A673 (cell line): ENCODE measurements around the gene CMBL. TPM values are rescaled to one million over a fixed set of nuclear protein-coding genes. Genes with fewer than 3 reads are reported as not detected.

ENCODE experiments used
- BruUV-seq: library from RNA; stranded (reverse); fragments of 400-500 nt; replicated peaks from 2 replicates; lab custom pipeline; 2021; lab: Mats Ljungman, UMichigan
- CTCF ChIA-PET: fragments of 300-600 bp; sonication (Branson Sonifier 250); formaldehyde crosslinking; loops from one replicate; lab custom pipeline; 2022; ENCODE audit warnings: antibody characterized with exemption; lab: Charles Lee
- POLR2A ChIA-PET: fragments of 300-600 bp; sonication (Branson Sonifier 250); formaldehyde crosslinking; loops from one replicate; lab custom pipeline; 2022; ENCODE audit warnings: antibody characterized with exemption; ENCODE audit not compliant: low non-redundant PET; lab: Charles Lee
- DNase-seq: peaks from one replicate; pipeline ENCODE4 v3.0.0-alpha.2; 2015; ENCODE audit warnings: low spot score
- H3K27ac ChIP-seq: fragments of 200-600 bp; sonication (generic); 2 replicates; pipeline ENCODE4 v1.5.1; 2016; ENCODE audit warnings: mixed run types, low read depth, mild to moderate bottlenecking, mixed read lengths, antibody characterized with exemption, low read length; ENCODE audit not compliant: poor library complexity, severe bottlenecking
- H3K27me3 ChIP-seq: fragments of 200-600 bp; sonication (generic); replicated peaks from 2 replicates; pipeline ENCODE4 v1.6.1; 2017; ENCODE audit warnings: mixed run types, low read depth, mild to moderate bottlenecking, mixed read lengths, antibody characterized with exemption, low read length; ENCODE audit not compliant: insufficient read depth, poor library complexity
- H3K36me3 ChIP-seq: fragments of 200-600 bp; sonication (generic); 2 replicates; pipeline ENCODE4 v1.6.1; 2016; ENCODE audit warnings: mixed run types, mild to moderate bottlenecking, mixed read lengths, antibody characterized with exemption, low read length; ENCODE audit not compliant: insufficient read depth, poor library complexity, severe bottlenecking
- H3K4me1 ChIP-seq: fragments of 200-600 bp; sonication (generic); 2 replicates; pipeline ENCODE4 v1.6.1; 2017; ENCODE audit warnings: mixed run types, mild to moderate bottlenecking, mixed read lengths, antibody characterized with exemption, low read length; ENCODE audit not compliant: insufficient read depth, poor library complexity, severe bottlenecking
- H3K4me3 ChIP-seq: fragments of 200-600 bp; sonication (generic); 2 replicates; pipeline ENCODE4 v1.5.1; 2016; ENCODE audit warnings: low read depth, mixed run types, mild to moderate bottlenecking, mixed read lengths, low read length; ENCODE audit not compliant: poor library complexity, severe bottlenecking
- H3K9me3 ChIP-seq: fragments of 200-600 bp; sonication (generic); 2 replicates; pipeline ENCODE4 v1.6.1; 2016; ENCODE audit warnings: mixed run types, low read depth, mild to moderate bottlenecking, mixed read lengths, antibody characterized with exemption, low read length; ENCODE audit not compliant: poor library complexity, severe bottlenecking
- CTCF ChIP-seq: fragments of 300-800, 200-600 bp; sonication (generic); conservative IDR thresholded peaks from 2 replicates; pipeline ENCODE4 v1.5.1; 2017; ENCODE audit warnings: low read depth, mild to moderate bottlenecking, antibody characterized with exemption, low read length, moderate library complexity, mixed read lengths
- EZH2 ChIP-seq: fragments of 200-600 bp; sonication (generic); IDR thresholded peaks from 2 replicates; pipeline ENCODE4 v1.6.1; 2017; ENCODE audit warnings: borderline replicate concordance, low read depth, mild to moderate bottlenecking, mixed read lengths, antibody characterized with exemption, low read length; ENCODE audit not compliant: poor library complexity, severe bottlenecking
- intact Hi-C: fragments of 100-400 bp; cut with micrococcal nuclease; formaldehyde crosslinking; loops from one replicate; pipeline ENCODE4 v1.10.0; 2022; ENCODE audit not compliant: unreplicated experiment
- total RNA-seq: library from RNA; stranded (reverse); gene quantifications from 2 replicates; pipeline ENCODE4 v1.2.3, GENCODE V29; 2021

CMBL gene
- total RNA-seq, 1 experiment from 2014 or later, result 17.2 TPM

GRCh38 chr5:10343486-10343885 is 35.8 kb upstream of the CMBL start:
- intact Hi-C loops, result no loop called here
- Histone ChIP-seq H3K4me1 (no peaks in the 10 kb centered on the region), H3K27me3 (no peaks in the 10 kb centered on the region), H3K36me3 (no peaks in the 10 kb centered on the region), H3K9me3 (no peaks in the 10 kb centered on the region), H3K27ac (no peak overlapping the region), H3K4me3 (no peak overlapping the region)
- CTCF ChIA-PET, result interaction anchor here (0.7 kb wide), 1 partner anchor 195 kb away, joined by 3 read pairs; no protein-coding TSS in a partner anchor
- DNase-seq, result no peak
- POLR2A ChIA-PET, result no interaction called here
- no TSS peak for BruUV-seq
- TF ChIP-seq CTCF, result no peak
- TF ChIP-seq EZH2, result no peak

- H3K27me3 ChIP-seq, result no peaks in the 10 kb centered on the region
- ChIA-PET POLR2A (no interaction called here), CTCF (no interaction called here)
- no peak for DNase-seq
- BruUV-seq, result no TSS peak
- TF ChIP-seq CTCF, result no peak
- no peak for TF ChIP-seq EZH2
- H3K4me3 ChIP-seq, result no peak overlapping the region
- H3K4me1 ChIP-seq, result no peaks in the 10 kb centered on the region
- H3K27ac ChIP-seq, result no peak overlapping the region
- no peaks in the 10 kb centered on the region for H3K36me3 ChIP-seq
- H3K9me3 ChIP-seq, result no peaks in the 10 kb centered on the region
- intact Hi-C loops, result no loop called here
These were observed 32.3 kb upstream of the CMBL start for GRCh38 chr5:10339958-10340357.

- Histone ChIP-seq H3K36me3 (no peaks in the 10 kb centered on the region), H3K9me3 (no peaks in the 10 kb centered on the region), H3K4me3 (no peak overlapping the region), H3K4me1 (no peaks in the 10 kb centered on the region), H3K27ac (no peak overlapping the region), H3K27me3 (no peaks in the 10 kb centered on the region)
- ChIA-PET CTCF (no interaction called here), POLR2A (no interaction called here)
- intact Hi-C loops, result no loop called here
- BruUV-seq, result no TSS peak
- TF ChIP-seq CTCF (no peak), EZH2 (no peak)
- no peak for DNase-seq
These were observed 31.5 kb upstream of the CMBL start for GRCh38 chr5:10339058-10339811.
